GM23338 (cell line): ENCODE measurements around the gene RIBC2. TPM values are rescaled to one million over a fixed set of nuclear protein-coding genes. Genes with fewer than 3 reads are reported as not detected.

ENCODE experiments used
- ATAC-seq: fragments of 200-7000 bp; cut with Tn5 transposase; 3 replicates; pipeline ENCODE4 v1.9.1; 2020
- DNase-seq: peaks from one replicate; pipeline ENCODE4 v3.0.0-alpha.2; 2015; ENCODE audit warnings: low spot score
- H2AFZ ChIP-seq: fragments of 200-600 bp; sonication (generic); 2 replicates; pipeline ENCODE4 v1.8.0; 2016; ENCODE audit warnings: antibody characterized with exemption, mild to moderate bottlenecking, moderate library complexity
- H3F3A ChIP-seq: fragments of 200-600 bp; sonication (generic); replicated peaks from 2 replicates; pipeline ENCODE4 v1.8.0; 2017; ENCODE audit warnings: antibody characterized with exemption, mixed run types, low read depth
- H3K27ac ChIP-seq: fragments of 200-600 bp; sonication (generic); 2 replicates; pipeline ENCODE4 v1.6.1; 2016; ENCODE audit warnings: low read depth
- H3K27me3 ChIP-seq: fragments of 200-600 bp; sonication (generic); 2 replicates; pipeline ENCODE4 v1.8.0; 2016; ENCODE audit warnings: mild to moderate bottlenecking, mixed run types, moderate library complexity; ENCODE audit not compliant: insufficient read depth
- H3K36me3 ChIP-seq: fragments of 200-600 bp; sonication (generic); 2 replicates; pipeline ENCODE4 v1.8.0; 2016; ENCODE audit warnings: mild to moderate bottlenecking; ENCODE audit not compliant: insufficient read depth
- H3K4me1 ChIP-seq: fragments of 200-600 bp; sonication (generic); 2 replicates; pipeline ENCODE4 v1.8.0; 2016; ENCODE audit warnings: mild to moderate bottlenecking, moderate library complexity; ENCODE audit not compliant: insufficient read depth
- H3K4me2 ChIP-seq: fragments of 200-600 bp; sonication (generic); 2 replicates; pipeline ENCODE4 v1.7.1; 2017; ENCODE audit warnings: mixed run types
- H3K4me3 ChIP-seq: fragments of 200-600 bp; sonication (generic); 2 replicates; pipeline ENCODE4 v1.6.1; 2016; ENCODE audit warnings: mixed run types
- H3K79me2 ChIP-seq: fragments of 200-600 bp; sonication (generic); replicated peaks from 2 replicates; pipeline ENCODE4 v1.8.0; 2017; ENCODE audit warnings: mild to moderate bottlenecking; ENCODE audit not compliant: insufficient read depth
- H3K9me2 ChIP-seq: fragments of 200-600 bp; sonication (generic); 2 replicates; pipeline ENCODE4 v1.8.0; 2017; ENCODE audit not compliant: insufficient read depth
- H4K20me1 ChIP-seq: fragments of 200-600 bp; sonication (generic); replicated peaks from 2 replicates; pipeline ENCODE4 v1.8.0; 2017; ENCODE audit warnings: mild to moderate bottlenecking; ENCODE audit not compliant: insufficient read depth
- H3K27ac Mint-ChIP-seq: 2 replicates; pipeline ENCODE4 v1.8.0; 2020; ENCODE audit warnings: inconsistent platforms, mild to moderate bottlenecking, moderate library complexity, mixed read lengths
- H3K27me3 Mint-ChIP-seq: 3 replicates; pipeline ENCODE4 v1.8.0; 2022; ENCODE audit warnings: low read depth, mild to moderate bottlenecking, moderate library complexity, mixed read lengths, inconsistent platforms; ENCODE audit not compliant: insufficient read depth, poor library complexity
- H3K36me3 Mint-ChIP-seq: 3 replicates; pipeline ENCODE4 v1.8.0; 2021; ENCODE audit warnings: low read depth, mild to moderate bottlenecking, inconsistent platforms, moderate library complexity, mixed read lengths
- H3K4me1 Mint-ChIP-seq: 3 replicates; pipeline ENCODE4 v1.8.0; 2020; ENCODE audit warnings: mild to moderate bottlenecking, inconsistent platforms, mixed read lengths
- H3K4me3 Mint-ChIP-seq: 3 replicates; pipeline ENCODE4 v1.8.0; 2021; ENCODE audit warnings: moderate library complexity, mild to moderate bottlenecking, inconsistent platforms, mixed read lengths
- H3K9me3 Mint-ChIP-seq: 3 replicates; pipeline ENCODE4 v1.8.0; 2020; ENCODE audit warnings: moderate library complexity, mild to moderate bottlenecking, inconsistent platforms, mixed read lengths
- CREB1 ChIP-seq: fragments of 250-450 bp; sonication (Bioruptor Pico); IDR thresholded peaks from 2 replicates; pipeline ENCODE4 v1.5.0; 2020; ENCODE audit warnings: low read depth, mild to moderate bottlenecking, moderate library complexity
- CTCF ChIP-seq, 2 experiments: fragments of 200-600 bp in 1 of 2; sonication (generic) in 1 of 2; conservative IDR thresholded peaks; 2 replicates each; pipeline versions ENCODE4 v1.5.1 to v1.6.1; 2016 to 2017; ENCODE audit warnings: antibody characterized with exemption in 2 of 2, low read depth in 2 of 2, mild to moderate bottlenecking in 2 of 2, moderate library complexity in 1 of 2
- EZH2 ChIP-seq: fragments of 200-600 bp; sonication (generic); IDR thresholded peaks from one replicate; pipeline ENCODE4 v1.8.0; 2017; ENCODE audit warnings: antibody characterized with exemption, mild to moderate bottlenecking, low read depth; ENCODE audit not compliant: unreplicated experiment
- EZH2phosphoT487 ChIP-seq: fragments of 200-600 bp; sonication (generic); IDR thresholded peaks from one replicate; pipeline ENCODE4 v1.8.1; 2018; ENCODE audit warnings: antibody characterized with exemption; ENCODE audit not compliant: unreplicated experiment
- JUNB ChIP-seq: IDR thresholded peaks from one replicate; pipeline ENCODE4 v1.6.1; 2016; ENCODE audit warnings: antibody characterized with exemption; ENCODE audit not compliant: unreplicated experiment
- NANOG ChIP-seq: IDR thresholded peaks from 2 replicates; pipeline ENCODE4 v1.6.1; 2016; ENCODE audit warnings: antibody characterized with exemption, borderline replicate concordance
- POLR2AphosphoS5 ChIP-seq: IDR thresholded peaks from 2 replicates; pipeline ENCODE4 v1.6.1; 2016; ENCODE audit warnings: antibody characterized with exemption, low read depth
- STAT1 ChIP-seq: IDR thresholded peaks from one replicate; pipeline ENCODE4 v1.6.1; 2016; ENCODE audit warnings: antibody characterized with exemption; ENCODE audit not compliant: unreplicated experiment
- ZNF114 ChIP-seq: fragments of 250-450 bp; sonication (Bioruptor Pico); IDR thresholded peaks from 2 replicates; pipeline ENCODE4 v1.5.0; 2020; ENCODE audit warnings: mild to moderate bottlenecking, moderate library complexity
- ZNF331 ChIP-seq: fragments of 250-450 bp; sonication (Bioruptor Pico); IDR thresholded peaks from 2 replicates; pipeline ENCODE4 v1.5.0; 2020; ENCODE audit warnings: low read depth, mild to moderate bottlenecking, moderate library complexity
- polyA plus RNA-seq: library from polyadenylated mRNA; unstranded; fragments of >200 nt; fragmentation: Nextera tagmentation; extraction: Ambion mirVana; gene quantifications from 2 replicates; pipeline ENCODE4 v1.2.1, GENCODE V29; 2016
- total RNA-seq: library from RNA; depleted of rRNA; stranded (reverse); fragments of >200 nt; shearing (Covaris generic); gene quantifications from 2 replicates; pipeline ENCODE4 v1.2.3, GENCODE V29; 2014
- TF ChIP-seq, protein P1 (sequence below): IDR thresholded peaks from 2 replicates; pipeline ENCODE4 v1.6.1; 2016; ENCODE audit warnings: antibody characterized with exemption
- TF ChIP-seq, protein P2 (sequence below): IDR thresholded peaks from one replicate; pipeline ENCODE4 v1.6.1; 2018; ENCODE audit warnings: antibody characterized with exemption; ENCODE audit not compliant: unreplicated experiment
- TF ChIP-seq, protein P3 (sequence below): fragments of 250-450 bp; sonication (Bioruptor Pico); IDR thresholded peaks from 2 replicates; pipeline ENCODE4 v1.5.0; 2020; ENCODE audit warnings: mild to moderate bottlenecking, moderate library complexity

The RIBC2 gene
- total and polyA plus RNA-seq, 2 experiments from 2014 or later, result 2.2 to 2.8 TPM

GRCh38 chr22:45420011-45420410, 6.5 kb downstream of the RIBC2 start:
- H3K27me3 Mint-ChIP-seq, result peaks cover 8% of the 10 kb centered on the region
- Histone ChIP-seq H3K27ac (no peak overlapping the region), H3K4me1 (no peaks in the 10 kb centered on the region), H3K79me2 (no peaks in the 10 kb centered on the region), H3F3A (no peaks in the 10 kb centered on the region), H3K4me3 (no peak overlapping the region), H4K20me1 (no peaks in the 10 kb centered on the region), H3K27me3 (peaks cover 1% of the 10 kb centered on the region), H3K4me2 (no peak overlapping the region), H3K9me2 (no peaks in the 10 kb centered on the region), H2AFZ (no peak overlapping the region), H3K36me3 (no peaks in the 10 kb centered on the region)
- no peak for ATAC-seq
- H3K4me3 Mint-ChIP-seq, result no peak overlapping the region
- H3K9me3 Mint-ChIP-seq, result no peaks in the 10 kb centered on the region
- peaks cover 14% of the 10 kb centered on the region for H3K36me3 Mint-ChIP-seq
- DNase-seq, result no peak
- TF ChIP-seq CREB1 (no peak), EZH2phosphoT487 (no peak), POLR2AphosphoS5 (no peak), ZNF331 (CRISPR knock-in tag) (no peak), JUNB (no peak), ZNF114 (CRISPR knock-in tag) (no peak), NANOG (no peak), EZH2 (no peak), CTCF (conservative IDR thresholded peaks at IDR 0.05; ENCODE audit: low read depth in 2 of 2) (no peak), STAT1 (no peak)
- TF ChIP-seq, protein P1, sequence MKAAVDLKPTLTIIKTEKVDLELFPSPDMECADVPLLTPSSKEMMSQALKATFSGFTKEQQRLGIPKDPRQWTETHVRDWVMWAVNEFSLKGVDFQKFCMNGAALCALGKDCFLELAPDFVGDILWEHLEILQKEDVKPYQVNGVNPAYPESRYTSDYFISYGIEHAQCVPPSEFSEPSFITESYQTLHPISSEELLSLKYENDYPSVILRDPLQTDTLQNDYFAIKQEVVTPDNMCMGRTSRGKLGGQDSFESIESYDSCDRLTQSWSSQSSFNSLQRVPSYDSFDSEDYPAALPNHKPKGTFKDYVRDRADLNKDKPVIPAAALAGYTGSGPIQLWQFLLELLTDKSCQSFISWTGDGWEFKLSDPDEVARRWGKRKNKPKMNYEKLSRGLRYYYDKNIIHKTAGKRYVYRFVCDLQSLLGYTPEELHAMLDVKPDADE, result no peak
- TF ChIP-seq, protein P2, sequence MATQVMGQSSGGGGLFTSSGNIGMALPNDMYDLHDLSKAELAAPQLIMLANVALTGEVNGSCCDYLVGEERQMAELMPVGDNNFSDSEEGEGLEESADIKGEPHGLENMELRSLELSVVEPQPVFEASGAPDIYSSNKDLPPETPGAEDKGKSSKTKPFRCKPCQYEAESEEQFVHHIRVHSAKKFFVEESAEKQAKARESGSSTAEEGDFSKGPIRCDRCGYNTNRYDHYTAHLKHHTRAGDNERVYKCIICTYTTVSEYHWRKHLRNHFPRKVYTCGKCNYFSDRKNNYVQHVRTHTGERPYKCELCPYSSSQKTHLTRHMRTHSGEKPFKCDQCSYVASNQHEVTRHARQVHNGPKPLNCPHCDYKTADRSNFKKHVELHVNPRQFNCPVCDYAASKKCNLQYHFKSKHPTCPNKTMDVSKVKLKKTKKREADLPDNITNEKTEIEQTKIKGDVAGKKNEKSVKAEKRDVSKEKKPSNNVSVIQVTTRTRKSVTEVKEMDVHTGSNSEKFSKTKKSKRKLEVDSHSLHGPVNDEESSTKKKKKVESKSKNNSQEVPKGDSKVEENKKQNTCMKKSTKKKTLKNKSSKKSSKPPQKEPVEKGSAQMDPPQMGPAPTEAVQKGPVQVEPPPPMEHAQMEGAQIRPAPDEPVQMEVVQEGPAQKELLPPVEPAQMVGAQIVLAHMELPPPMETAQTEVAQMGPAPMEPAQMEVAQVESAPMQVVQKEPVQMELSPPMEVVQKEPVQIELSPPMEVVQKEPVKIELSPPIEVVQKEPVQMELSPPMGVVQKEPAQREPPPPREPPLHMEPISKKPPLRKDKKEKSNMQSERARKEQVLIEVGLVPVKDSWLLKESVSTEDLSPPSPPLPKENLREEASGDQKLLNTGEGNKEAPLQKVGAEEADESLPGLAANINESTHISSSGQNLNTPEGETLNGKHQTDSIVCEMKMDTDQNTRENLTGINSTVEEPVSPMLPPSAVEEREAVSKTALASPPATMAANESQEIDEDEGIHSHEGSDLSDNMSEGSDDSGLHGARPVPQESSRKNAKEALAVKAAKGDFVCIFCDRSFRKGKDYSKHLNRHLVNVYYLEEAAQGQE, result no peak
- TF ChIP-seq, protein P3, sequence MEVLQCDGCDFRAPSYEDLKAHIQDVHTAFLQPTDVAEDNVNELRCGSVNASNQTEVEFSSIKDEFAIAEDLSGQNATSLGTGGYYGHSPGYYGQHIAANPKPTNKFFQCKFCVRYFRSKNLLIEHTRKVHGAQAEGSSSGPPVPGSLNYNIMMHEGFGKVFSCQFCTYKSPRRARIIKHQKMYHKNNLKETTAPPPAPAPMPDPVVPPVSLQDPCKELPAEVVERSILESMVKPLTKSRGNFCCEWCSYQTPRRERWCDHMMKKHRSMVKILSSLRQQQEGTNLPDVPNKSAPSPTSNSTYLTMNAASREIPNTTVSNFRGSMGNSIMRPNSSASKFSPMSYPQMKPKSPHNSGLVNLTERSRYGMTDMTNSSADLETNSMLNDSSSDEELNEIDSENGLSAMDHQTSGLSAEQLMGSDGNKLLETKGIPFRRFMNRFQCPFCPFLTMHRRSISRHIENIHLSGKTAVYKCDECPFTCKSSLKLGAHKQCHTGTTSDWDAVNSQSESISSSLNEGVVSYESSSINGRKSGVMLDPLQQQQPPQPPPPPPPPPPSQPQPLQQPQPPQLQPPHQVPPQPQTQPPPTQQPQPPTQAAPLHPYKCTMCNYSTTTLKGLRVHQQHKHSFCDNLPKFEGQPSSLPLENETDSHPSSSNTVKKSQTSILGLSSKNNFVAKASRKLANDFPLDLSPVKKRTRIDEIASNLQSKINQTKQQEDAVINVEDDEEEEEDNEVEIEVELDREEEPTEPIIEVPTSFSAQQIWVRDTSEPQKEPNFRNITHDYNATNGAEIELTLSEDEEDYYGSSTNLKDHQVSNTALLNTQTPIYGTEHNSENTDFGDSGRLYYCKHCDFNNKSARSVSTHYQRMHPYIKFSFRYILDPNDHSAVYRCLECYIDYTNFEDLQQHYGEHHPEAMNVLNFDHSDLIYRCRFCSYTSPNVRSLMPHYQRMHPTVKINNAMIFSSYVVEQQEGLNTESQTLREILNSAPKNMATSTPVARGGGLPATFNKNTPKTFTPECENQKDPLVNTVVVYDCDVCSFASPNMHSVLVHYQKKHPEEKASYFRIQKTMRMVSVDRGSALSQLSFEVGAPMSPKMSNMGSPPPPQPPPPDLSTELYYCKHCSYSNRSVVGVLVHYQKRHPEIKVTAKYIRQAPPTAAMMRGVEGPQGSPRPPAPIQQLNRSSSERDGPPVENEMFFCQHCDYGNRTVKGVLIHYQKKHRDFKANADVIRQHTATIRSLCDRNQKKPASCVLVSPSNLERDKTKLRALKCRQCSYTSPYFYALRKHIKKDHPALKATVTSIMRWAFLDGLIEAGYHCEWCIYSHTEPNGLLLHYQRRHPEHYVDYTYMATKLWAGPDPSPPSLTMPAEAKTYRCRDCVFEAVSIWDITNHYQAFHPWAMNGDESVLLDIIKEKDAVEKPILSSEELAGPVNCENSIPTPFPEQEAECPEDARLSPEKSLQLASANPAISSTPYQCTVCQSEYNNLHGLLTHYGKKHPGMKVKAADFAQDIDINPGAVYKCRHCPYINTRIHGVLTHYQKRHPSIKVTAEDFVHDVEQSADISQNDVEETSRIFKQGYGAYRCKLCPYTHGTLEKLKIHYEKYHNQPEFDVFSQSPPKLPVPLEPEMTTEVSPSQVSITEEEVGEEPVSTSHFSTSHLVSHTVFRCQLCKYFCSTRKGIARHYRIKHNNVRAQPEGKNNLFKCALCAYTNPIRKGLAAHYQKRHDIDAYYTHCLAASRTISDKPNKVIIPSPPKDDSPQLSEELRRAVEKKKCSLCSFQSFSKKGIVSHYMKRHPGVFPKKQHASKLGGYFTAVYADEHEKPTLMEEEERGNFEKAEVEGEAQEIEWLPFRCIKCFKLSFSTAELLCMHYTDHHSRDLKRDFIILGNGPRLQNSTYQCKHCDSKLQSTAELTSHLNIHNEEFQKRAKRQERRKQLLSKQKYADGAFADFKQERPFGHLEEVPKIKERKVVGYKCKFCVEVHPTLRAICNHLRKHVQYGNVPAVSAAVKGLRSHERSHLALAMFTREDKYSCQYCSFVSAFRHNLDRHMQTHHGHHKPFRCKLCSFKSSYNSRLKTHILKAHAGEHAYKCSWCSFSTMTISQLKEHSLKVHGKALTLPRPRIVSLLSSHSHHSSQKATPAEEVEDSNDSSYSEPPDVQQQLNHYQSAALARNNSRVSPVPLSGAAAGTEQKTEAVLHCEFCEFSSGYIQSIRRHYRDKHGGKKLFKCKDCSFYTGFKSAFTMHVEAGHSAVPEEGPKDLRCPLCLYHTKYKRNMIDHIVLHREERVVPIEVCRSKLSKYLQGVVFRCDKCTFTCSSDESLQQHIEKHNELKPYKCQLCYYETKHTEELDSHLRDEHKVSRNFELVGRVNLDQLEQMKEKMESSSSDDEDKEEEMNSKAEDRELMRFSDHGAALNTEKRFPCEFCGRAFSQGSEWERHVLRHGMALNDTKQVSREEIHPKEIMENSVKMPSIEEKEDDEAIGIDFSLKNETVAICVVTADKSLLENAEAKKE, result no peak
- peaks cover 3% of the 10 kb centered on the region; the same call in 2 of the 3 replicates for H3K4me1 Mint-ChIP-seq
- no peak overlapping the region for H3K27ac Mint-ChIP-seq
